Aorta (tissue), 5 donors: ENCODE results near the gene PLXND1. TPM values are rescaled to one million over a fixed set of nuclear protein-coding genes. Genes with fewer than 3 reads are reported as not detected.

Experiments used
- ATAC-seq: fragments of 200-7000 bp; cut with Tn5 transposase; one replicate; pipeline ENCODE4 v1.9.1; 2022; ENCODE audit warnings: moderate library complexity; ENCODE audit not compliant: low FRiP score
- DNase-seq, 2 donors: peaks; one replicate each; pipeline ENCODE4 v3.0.0-alpha.2; 2020
- H3K27ac ChIP-seq, 2 donors: one replicate each; pipeline ENCODE4 v1.5.1; 2013; ENCODE audit warnings: low read length in 2 of 2, mild to moderate bottlenecking in 2 of 2, moderate library complexity in 2 of 2, control low read depth in 1 of 2, inconsistent platforms in 1 of 2, low read depth in 1 of 2
- H3K27me3 ChIP-seq, 2 donors: one replicate each; pipeline ENCODE4 v1.6.1; 2013; ENCODE audit warnings: control low read depth in 1 of 2, low read length in 1 of 2, mild to moderate bottlenecking in 1 of 2, moderate library complexity in 1 of 2; ENCODE audit not compliant: insufficient read depth in 2 of 2, control insufficient read depth in 1 of 2
- H3K36me3 ChIP-seq, 2 donors: one replicate each; pipeline ENCODE4 v1.6.1; 2013; ENCODE audit warnings: control low read depth in 1 of 2, low read length in 1 of 2, mild to moderate bottlenecking in 1 of 2; ENCODE audit not compliant: insufficient read depth in 2 of 2, control insufficient read depth in 1 of 2
- H3K4me1 ChIP-seq, 2 donors: one replicate each; pipeline ENCODE4 v1.6.1; 2013; ENCODE audit warnings: low read length in 2 of 2, control low read depth in 1 of 2, mild to moderate bottlenecking in 1 of 2, moderate library complexity in 1 of 2; ENCODE audit not compliant: insufficient read depth in 2 of 2, control insufficient read depth in 1 of 2
- H3K4me3 ChIP-seq, 2 donors: one replicate each; pipeline ENCODE4 v1.5.1; 2013; ENCODE audit warnings: low read length in 2 of 2, control low read depth in 1 of 2, mild to moderate bottlenecking in 1 of 2
- H3K9me3 ChIP-seq: one replicate; pipeline ENCODE4 v1.6.1; 2013; ENCODE audit warnings: mild to moderate bottlenecking, low read length; ENCODE audit not compliant: control insufficient read depth
- WGBS, 2 donors: extraction: QIAGEN DNeasy Blood & Tissue Kit; methylation state at CpG; one replicate each; pipeline ENCODE4 v1.1.7; 2013; 5-methylcytosine and 5-hydroxymethylcytosine counted together
- intact Hi-C, 2 donors: fragments of 100-400 bp; cut with DNase I; formaldehyde crosslinking; loops; one replicate each; pipeline versions ENCODE4 v1.14.2 to v1.15.0; 2022
- polyA plus RNA-seq, 2 donors: library from polyadenylated mRNA; stranded (reverse); fragments of 200-250 nt; gene quantifications; one replicate each; pipeline ENCODE4 v1.2.3, GENCODE V29; 2013
- total RNA-seq, 2 donors: library from RNA; stranded (reverse); fragmentation: NEBNext Ultra II Directional; extraction: Animal tissue kit (Norgen Biotek cat#: 25700); gene quantifications; one replicate each; pipeline ENCODE4 v1.2.1, GENCODE V29; 2021
- donor health status: healthy with polysubstance abuse.
- donor health status: Bipolar disorder and iron deficiency.
- donor health status: DM: no; HTN: no; CAD: no.
- donor health status: DM: no; HTN: no; CAD: no.
- donor health status: DM: yes; HTN: yes; CAD: no.

Gene PLXND1
- total and polyA plus RNA-seq, 4 donors: 55.5 to 358 (median 163) TPM

GRCh38 chr3:129597087-129597999, 9.1 kb downstream of the PLXND1 start:
- ATAC-seq: peak; percentile 35
- 19 to 30% methylated on average over 31 of the region's 31 CpGs for WGBS, 2 donors
- peak in 1 of 2 donors; percentile 75 for DNase-seq
- no peaks in the 10 kb centered on the region for H3K9me3 ChIP-seq
- H3K36me3 ChIP-seq: no peaks in the 10 kb centered on the region
- H3K27ac ChIP-seq: peak overlapping the region; percentile 24 to 79
- no peaks in the 10 kb centered on the region for H3K27me3 ChIP-seq
- H3K4me1 ChIP-seq: no peaks in the 10 kb centered on the region
- H3K4me3 ChIP-seq: no peak overlapping the region
- intact Hi-C loops: loop anchor here (2.0 kb wide), 2 partner anchors 37 to 53 kb away; no protein-coding TSS in a partner anchor

GRCh38 chr3:129596194-129597086, 10.0 kb downstream of the PLXND1 start:
- peak overlapping the region; percentile 6 to 79 for H3K27ac ChIP-seq
- no peaks in the 10 kb centered on the region for H3K9me3 ChIP-seq
- no peak overlapping the region for H3K4me3 ChIP-seq
- intact Hi-C loops: loop anchor here (2.0 kb wide), 2 partner anchors 36 to 54 kb away; no protein-coding TSS in a partner anchor
- ATAC-seq (peak; percentile 88), DNase-seq (peak; percentile 94 to 96)
- 1 to 3% methylated on average over 27 of the region's 27 CpGs for WGBS, 2 donors
- H3K36me3 ChIP-seq: no peaks in the 10 kb centered on the region
- H3K4me1 ChIP-seq: no peaks in the 10 kb centered on the region
- H3K27me3 ChIP-seq: no peaks in the 10 kb centered on the region

- intact Hi-C loops: loop anchor here (2.0 kb wide), 2 partner anchors 35 to 55 kb away; no protein-coding TSS in a partner anchor
- no peaks in the 10 kb centered on the region for H3K36me3 ChIP-seq
- ATAC-seq: no peak
- H3K9me3 ChIP-seq: no peaks in the 10 kb centered on the region
- no peaks in the 10 kb centered on the region for H3K27me3 ChIP-seq
- no peak overlapping the region for H3K4me3 ChIP-seq
- 53 to 55% methylated on average over 10 of the region's 10 CpGs for WGBS, 2 donors
- no peaks in the 10 kb centered on the region for H3K4me1 ChIP-seq
- DNase-seq: no peak
- peak overlapping the region in 1 of 2 donors; percentile 79 for H3K27ac ChIP-seq
Measured at GRCh38 chr3:129595544-129596193, 10.8 kb downstream of the PLXND1 start.

GRCh38 chr3:129594907-129595390, 11.5 kb downstream of the PLXND1 start:
- intact Hi-C loops: no loop called here
- WGBS, 2 donors: 74 to 76% methylated on average over 6 of the region's 6 CpGs
- Histone ChIP-seq H3K27me3 (no peaks in the 10 kb centered on the region), H3K4me3 (no peak overlapping the region), H3K4me1 (no peaks in the 10 kb centered on the region), H3K36me3 (no peaks in the 10 kb centered on the region), H3K27ac (no peak overlapping the region), H3K9me3 (no peaks in the 10 kb centered on the region)
- ATAC-seq (no peak), DNase-seq (no peak)

- intact Hi-C loops: no loop called here
- H3K27ac ChIP-seq: no peak overlapping the region
Measured at GRCh38 chr3:129594409-129594808, 12.1 kb downstream of the PLXND1 start.

GRCh38 chr3:129593595-129594339, 12.7 kb downstream of the PLXND1 start:
- Histone ChIP-seq H3K4me3 (no peak overlapping the region), H3K4me1 (no peaks in the 10 kb centered on the region), H3K9me3 (no peaks in the 10 kb centered on the region), H3K36me3 (no peaks in the 10 kb centered on the region), H3K27ac (no peak overlapping the region), H3K27me3 (no peaks in the 10 kb centered on the region)
- DNase-seq (peak in 1 of 2 donors; percentile 84), ATAC-seq (no peak)
- 77 to 78% methylated on average over 22 of the region's 22 CpGs for WGBS, 2 donors
- intact Hi-C loops: no loop called here

More at GRCh38 chr3:129594409-129594808, 12.1 kb downstream of the PLXND1 start:
- ATAC-seq (no peak), DNase-seq (no peak)
- H3K9me3 ChIP-seq: no peaks in the 10 kb centered on the region
- no peak overlapping the region for H3K4me3 ChIP-seq
- no peaks in the 10 kb centered on the region for H3K36me3 ChIP-seq
- H3K27me3 ChIP-seq: no peaks in the 10 kb centered on the region
- WGBS, 2 donors: 36 to 38% methylated on average over 10 of the region's 10 CpGs
- no peaks in the 10 kb centered on the region for H3K4me1 ChIP-seq

- Histone ChIP-seq H3K27ac (no peak overlapping the region), H3K4me1 (no peaks in the 10 kb centered on the region), H3K36me3 (no peaks in the 10 kb centered on the region), H3K27me3 (no peaks in the 10 kb centered on the region), H3K4me3 (no peak overlapping the region), H3K9me3 (no peaks in the 10 kb centered on the region)
- intact Hi-C loops: no loop called here
- DNase-seq (no peak), ATAC-seq (no peak)
- WGBS, 2 donors: 48 to 49% methylated on average over 8 of the region's 8 CpGs
Measured at GRCh38 chr3:129593230-129593594, 13.3 kb downstream of the PLXND1 start.
